OCI-LY1 (cell line): ENCODE results near the gene CDH23.

Source experiments
- H2AFZ ChIP-seq: fragments of 200-600 bp; sonication (generic), shearing (Covaris generic); 2 replicates; pipeline ENCODE4 v1.6.0; 2014; ENCODE audit warnings: antibody characterized with exemption, mild to moderate bottlenecking, low read length
- H3F3A ChIP-seq: fragments of 200-600 bp; sonication (generic), shearing (Covaris generic); 2 replicates; pipeline ENCODE4 v1.6.0; 2014; ENCODE audit warnings: mild to moderate bottlenecking, antibody characterized with exemption, low read length, moderate library complexity; ENCODE audit not compliant: insufficient read depth
- H3K27ac ChIP-seq: fragments of 200-600 bp; sonication (generic); 2 replicates; pipeline ENCODE4 v1.5.1; 2014; ENCODE audit warnings: low read length, mixed run types, mild to moderate bottlenecking, low read depth; ENCODE audit not compliant: poor library complexity, severe bottlenecking
- H3K27me3 ChIP-seq: fragments of 200-600 bp; sonication (generic); 2 replicates; pipeline ENCODE4 v1.6.0; 2014; ENCODE audit warnings: antibody characterized with exemption, mild to moderate bottlenecking, low read length, moderate library complexity; ENCODE audit not compliant: insufficient read depth
- H3K36me3 ChIP-seq: fragments of 200-600 bp; sonication (generic); 2 replicates; pipeline ENCODE4 v1.6.1; 2014; ENCODE audit warnings: mild to moderate bottlenecking, antibody characterized with exemption, low read length, moderate library complexity, mixed read lengths; ENCODE audit not compliant: insufficient read depth
- H3K4me1 ChIP-seq: fragments of 200-600 bp; sonication (generic); 2 replicates; pipeline ENCODE4 v1.5.1; 2014; ENCODE audit warnings: mild to moderate bottlenecking, low read length, moderate library complexity; ENCODE audit not compliant: insufficient read depth, severe bottlenecking
- H3K4me2 ChIP-seq: fragments of 200-600 bp; sonication (generic), shearing (Covaris generic); 2 replicates; pipeline ENCODE4 v1.6.1; 2014; ENCODE audit warnings: low read length
- H3K4me3 ChIP-seq: fragments of 200-600 bp; sonication (generic); 2 replicates; pipeline ENCODE4 v1.5.1; 2014; ENCODE audit warnings: low read length, low read depth, mild to moderate bottlenecking, mixed read lengths; ENCODE audit not compliant: poor library complexity, severe bottlenecking
- H3K79me2 ChIP-seq: fragments of 200-600 bp; shearing (Covaris generic); 2 replicates; pipeline ENCODE4 v1.6.1; 2016; ENCODE audit warnings: mixed run types, low read length, mixed read lengths; ENCODE audit not compliant: insufficient read depth
- H3K9ac ChIP-seq: fragments of 200-600 bp; sonication (generic), shearing (Covaris generic); 2 replicates; pipeline ENCODE4 v1.6.1; 2014; ENCODE audit warnings: mild to moderate bottlenecking, low read length, mixed read lengths
- H3K9me2 ChIP-seq: fragments of 200-600 bp; sonication (generic), shearing (Covaris generic); 2 replicates; pipeline ENCODE4 v1.6.1; 2014; ENCODE audit warnings: low read depth, mild to moderate bottlenecking, low read length, mixed read lengths
- H3K9me3 ChIP-seq: fragments of 200-600 bp; shearing (Covaris generic); 2 replicates; pipeline ENCODE4 v1.6.1; 2014; ENCODE audit warnings: low read length, mixed read lengths
- H4K20me1 ChIP-seq: fragments of 200-600 bp; sonication (generic), shearing (Covaris generic); 2 replicates; pipeline ENCODE4 v1.6.0; 2016; ENCODE audit warnings: mild to moderate bottlenecking, low read length; ENCODE audit not compliant: insufficient read depth
- EZH2 ChIP-seq: fragments of 200-600 bp; sonication (generic), shearing (Covaris generic); IDR thresholded peaks from 2 replicates; pipeline ENCODE4 v1.8.0; 2017; ENCODE audit warnings: borderline replicate concordance, mixed run types, mild to moderate bottlenecking, antibody characterized with exemption, low read length, moderate library complexity, mixed read lengths
- TF ChIP-seq, protein P1 (sequence below): fragments of 200-600 bp; sonication (generic), shearing (Covaris generic); IDR thresholded peaks from 2 replicates; pipeline ENCODE4 v1.5.1; 2017; ENCODE audit warnings: mild to moderate bottlenecking, antibody characterized with exemption, low read length, moderate library complexity, mixed read lengths

The CDH23 gene

DNA sequence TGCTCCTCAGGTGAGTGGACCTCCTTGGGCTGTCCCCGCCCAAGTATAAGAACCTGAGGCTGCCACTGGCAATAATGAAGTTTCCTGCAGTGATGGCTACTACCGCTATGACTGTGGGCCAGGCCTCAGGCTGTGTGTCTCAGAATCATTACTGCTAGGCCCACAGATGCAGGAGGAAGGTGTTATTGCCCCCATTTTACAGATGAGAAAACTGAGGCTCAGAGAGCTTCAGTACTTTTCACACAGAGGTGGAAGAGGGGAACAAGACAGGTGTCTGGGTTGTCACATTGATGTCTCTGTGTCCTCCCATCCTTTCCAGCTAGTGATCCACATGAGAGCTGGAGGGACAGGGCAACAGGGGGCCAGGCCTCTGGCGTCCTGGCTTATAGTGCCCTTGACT lies 155.2 kb downstream of the CDH23 start:
- Histone ChIP-seq H3K27ac (no peak overlapping the region), H3K36me3 (no peaks in the 10 kb centered on the region; the same call in 1 of the 2 replicates), H3K79me2 (no peaks in the 10 kb centered on the region), H3K27me3 (peaks cover 18% of the 10 kb centered on the region), H3K4me1 (no peaks in the 10 kb centered on the region), H3K4me3 (no peak overlapping the region), H3K9me2 (no peaks in the 10 kb centered on the region), H3K4me2 (no peak overlapping the region), H4K20me1 (no peaks in the 10 kb centered on the region), H3K9me3 (no peaks in the 10 kb centered on the region), H3K9ac (no peak overlapping the region), H3F3A (no peaks in the 10 kb centered on the region), H2AFZ (no peak overlapping the region)
- TF ChIP-seq, protein P1, sequence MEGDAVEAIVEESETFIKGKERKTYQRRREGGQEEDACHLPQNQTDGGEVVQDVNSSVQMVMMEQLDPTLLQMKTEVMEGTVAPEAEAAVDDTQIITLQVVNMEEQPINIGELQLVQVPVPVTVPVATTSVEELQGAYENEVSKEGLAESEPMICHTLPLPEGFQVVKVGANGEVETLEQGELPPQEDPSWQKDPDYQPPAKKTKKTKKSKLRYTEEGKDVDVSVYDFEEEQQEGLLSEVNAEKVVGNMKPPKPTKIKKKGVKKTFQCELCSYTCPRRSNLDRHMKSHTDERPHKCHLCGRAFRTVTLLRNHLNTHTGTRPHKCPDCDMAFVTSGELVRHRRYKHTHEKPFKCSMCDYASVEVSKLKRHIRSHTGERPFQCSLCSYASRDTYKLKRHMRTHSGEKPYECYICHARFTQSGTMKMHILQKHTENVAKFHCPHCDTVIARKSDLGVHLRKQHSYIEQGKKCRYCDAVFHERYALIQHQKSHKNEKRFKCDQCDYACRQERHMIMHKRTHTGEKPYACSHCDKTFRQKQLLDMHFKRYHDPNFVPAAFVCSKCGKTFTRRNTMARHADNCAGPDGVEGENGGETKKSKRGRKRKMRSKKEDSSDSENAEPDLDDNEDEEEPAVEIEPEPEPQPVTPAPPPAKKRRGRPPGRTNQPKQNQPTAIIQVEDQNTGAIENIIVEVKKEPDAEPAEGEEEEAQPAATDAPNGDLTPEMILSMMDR = no peak
- TF ChIP-seq EZH2 = no peak

DNA sequence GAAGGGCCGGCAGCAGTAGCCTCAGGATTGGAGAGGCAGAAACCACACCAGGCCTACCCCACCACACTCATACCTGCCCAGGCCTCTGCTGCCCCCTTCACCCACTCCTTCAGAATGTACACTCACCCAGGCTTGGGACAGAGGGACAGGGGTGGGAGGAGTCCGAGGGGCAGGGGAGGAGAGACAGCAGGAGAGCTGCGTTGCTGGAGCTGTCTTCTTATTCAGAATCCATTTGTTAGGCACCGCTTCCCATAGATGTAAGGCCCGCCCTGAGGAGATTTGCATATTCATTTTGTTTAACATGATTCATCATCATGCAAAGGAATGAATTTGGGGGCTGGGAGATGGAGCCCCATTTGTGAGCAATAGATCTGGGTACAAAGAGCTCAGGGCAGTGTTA lies 156.7 kb downstream of the CDH23 start:
- Histone ChIP-seq H3K9ac (no peak overlapping the region), H3K36me3 (no peaks in the 10 kb centered on the region; the same call in 1 of the 2 replicates)

DNA sequence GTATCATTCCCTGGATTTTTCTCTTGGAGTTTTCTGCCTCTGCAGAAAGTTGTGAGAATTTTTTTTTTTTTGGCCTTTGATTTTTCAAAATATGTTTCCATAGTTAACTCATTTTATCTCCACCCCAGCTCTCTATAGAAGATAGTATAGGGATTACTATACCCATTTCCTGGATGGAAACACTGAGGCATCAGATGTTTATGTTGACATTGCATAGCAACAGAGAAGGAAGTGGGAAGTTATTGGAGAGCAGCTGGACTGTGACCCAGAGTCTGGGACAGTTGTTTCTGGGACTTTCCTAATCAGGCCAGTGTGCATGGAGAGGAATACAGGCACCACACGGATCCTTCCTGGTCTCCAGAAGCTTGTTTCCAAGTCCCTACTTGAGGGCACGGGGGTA lies 158.0 kb downstream of the CDH23 start:
- no peaks in the 10 kb centered on the region for H3K79me2 ChIP-seq
- H3K27me3 ChIP-seq = peaks cover 4% of the 10 kb centered on the region; the same call in 1 of the 2 replicates
- TF ChIP-seq, protein P1 = no peak
- TF ChIP-seq EZH2 = no peak
- H3K4me2 ChIP-seq = no peak overlapping the region
- no peaks in the 10 kb centered on the region for H4K20me1 ChIP-seq
- no peaks in the 10 kb centered on the region for H3K9me3 ChIP-seq
- H3K36me3 ChIP-seq = no peaks in the 10 kb centered on the region
- H3K9me2 ChIP-seq = no peaks in the 10 kb centered on the region
- H3K9ac ChIP-seq = no peak overlapping the region
- no peak overlapping the region for H3K4me3 ChIP-seq
- H3K27ac ChIP-seq = no peak overlapping the region
- H2AFZ ChIP-seq = no peak overlapping the region
- H3F3A ChIP-seq = no peaks in the 10 kb centered on the region
- H3K4me1 ChIP-seq = no peaks in the 10 kb centered on the region

More for the DNA sequence above, 156.7 kb downstream of the CDH23 start:
- Histone ChIP-seq H3K27ac (no peak overlapping the region), H3F3A (no peaks in the 10 kb centered on the region), H3K4me1 (no peaks in the 10 kb centered on the region), H3K4me3 (no peak overlapping the region), H3K9me2 (no peaks in the 10 kb centered on the region), H2AFZ (no peak overlapping the region), H3K79me2 (no peaks in the 10 kb centered on the region), H3K27me3 (peaks cover 14% of the 10 kb centered on the region; the same call in 1 of the 2 replicates), H4K20me1 (no peaks in the 10 kb centered on the region), H3K9me3 (no peaks in the 10 kb centered on the region), H3K4me2 (no peak overlapping the region)
- TF ChIP-seq, protein P1 = no peak
- no peak for TF ChIP-seq EZH2
